Esophagus muscularis mucosa (tissue), 4 donors: Measurements from ENCODE around the gene ASTN2. TPM values are rescaled to one million over a fixed set of nuclear protein-coding genes. Genes with fewer than 3 reads are reported as not detected.

Experiments used
- DNase-seq: peaks from one replicate; pipeline ENCODE4 v3.0.0-alpha.2; 2017; ENCODE audit errors: extremely low spot score
- H3K27ac ChIP-seq, 4 donors: fragments of 200-600 bp; sonication (generic); replicated peaks in 1 of 4; 1 replicate in 3 of 4; 2 replicates in 1 of 4; pipeline ENCODE4 v1.5.1; 2016 to 2019; ENCODE audit warnings: mild to moderate bottlenecking in 1 of 4
- H3K27me3 ChIP-seq, 4 donors: fragments of 200-600 bp; sonication (generic); one replicate each; pipeline versions ENCODE4 v1.5.1 to v1.6.0; 2016 to 2019
- H3K36me3 ChIP-seq, 4 donors: fragments of 200-600 bp; sonication (generic); one replicate each; pipeline ENCODE4 v1.5.1; 2016 to 2019
- H3K4me1 ChIP-seq, 4 donors: fragments of 200-600 bp; sonication (generic); one replicate each; pipeline ENCODE4 v1.5.1; 2016 to 2019
- H3K4me3 ChIP-seq, 4 donors: fragments of 200-600 bp; sonication (generic); 1 replicate in 2 of 4; 2 replicates in 2 of 4; pipeline ENCODE4 v1.5.1; 2016 to 2019; ENCODE audit warnings: mild to moderate bottlenecking in 4 of 4, moderate library complexity in 1 of 4
- H3K9me3 ChIP-seq, 4 donors: fragments of 200-600 bp; sonication (generic); 1 replicate in 3 of 4; 2 replicates in 1 of 4; pipeline ENCODE4 v1.5.1; 2016 to 2019
- CTCF ChIP-seq, 3 experiments: fragments of 200-600 bp in 2 of 3; fragments of 450-650 bp in 1 of 3; sonication (generic) in 2 of 3; IDR thresholded peaks; one replicate each; pipeline ENCODE4 v1.5.1; 2017 to 2019; ENCODE audit warnings: antibody characterized with exemption in 3 of 3, mild to moderate bottlenecking in 2 of 3, moderate library complexity in 1 of 3
- EP300 ChIP-seq: sonication (generic); formaldehyde crosslinking; IDR thresholded peaks from one replicate; pipeline ENCODE4 v1.6.1; 2017; ENCODE audit warnings: antibody characterized with exemption
- POLR2A ChIP-seq: fragments of 450-650 bp; IDR thresholded peaks from one replicate; pipeline ENCODE4 v1.6.1; 2017; ENCODE audit warnings: antibody characterized with exemption, moderate library complexity, mild to moderate bottlenecking, low read depth
- POLR2AphosphoS5 ChIP-seq, 2 donors: sonication (generic); formaldehyde crosslinking; IDR thresholded peaks; one replicate each; pipeline ENCODE4 v1.6.1; 2017; ENCODE audit warnings: antibody characterized with exemption in 2 of 2
- WGBS: methylation state at CpG from one replicate; pipeline ENCODE4 v1.1.5; 2018; 5-methylcytosine and 5-hydroxymethylcytosine counted together
- intact Hi-C: fragments of 100-400 bp; cut with DNase I; formaldehyde crosslinking; loops from one replicate; pipeline ENCODE4 v1.15.1; 2023
- total RNA-seq, 4 donors: library from RNA; depleted of rRNA; stranded (reverse); fragments of >200 nt; gene quantifications; one replicate each; pipeline versions ENCODE4 v1.1.0 to v1.2.1, GENCODE V29; 2016

The ASTN2 gene
- total RNA-seq, 4 donors from 2014 or later, result 4.2 to 6.9 (median 5.5) TPM

DNA sequence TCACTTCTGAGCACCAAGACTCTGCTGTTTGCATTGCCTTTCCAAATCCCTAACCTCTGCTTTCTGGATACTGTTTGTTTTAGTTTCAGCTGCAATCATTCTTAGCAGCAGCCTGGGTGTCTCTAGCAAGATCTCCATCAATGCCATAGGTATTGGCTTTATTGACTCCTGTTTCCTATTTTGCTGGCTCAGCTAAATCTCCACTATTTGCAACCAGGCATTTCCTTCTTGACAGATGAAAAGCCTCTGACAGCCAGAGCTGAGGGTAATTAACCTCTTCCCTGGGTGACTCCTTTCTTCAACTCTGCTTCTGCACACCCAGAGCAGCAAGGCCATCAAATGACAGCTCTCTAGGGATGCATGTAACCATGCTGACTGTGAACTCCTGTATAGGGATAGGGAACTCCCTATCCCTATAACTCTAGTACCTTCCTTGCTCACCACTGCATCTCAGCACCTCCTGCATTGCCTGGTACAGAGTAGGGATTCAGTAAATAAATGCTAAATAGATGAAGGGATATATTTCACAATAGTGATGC is 434.2 kb downstream of the ASTN2 start:
- H3K36me3 ChIP-seq, result no peaks in the 10 kb centered on the region
- H3K4me1 ChIP-seq, result no peaks in the 10 kb centered on the region
- H3K9me3 ChIP-seq, result no peaks in the 10 kb centered on the region
- no peak overlapping the region for H3K4me3 ChIP-seq
- no peaks in the 10 kb centered on the region for H3K27me3 ChIP-seq
- intact Hi-C loops, result no loop called here
- H3K27ac ChIP-seq, result no peak overlapping the region
- TF ChIP-seq CTCF (IDR thresholded peaks at IDR 0.05) (no peak), POLR2A (no peak), EP300 (no peak), POLR2AphosphoS5 (IDR thresholded peaks at IDR 0.05) (no peak)
- no peak for DNase-seq

DNA sequence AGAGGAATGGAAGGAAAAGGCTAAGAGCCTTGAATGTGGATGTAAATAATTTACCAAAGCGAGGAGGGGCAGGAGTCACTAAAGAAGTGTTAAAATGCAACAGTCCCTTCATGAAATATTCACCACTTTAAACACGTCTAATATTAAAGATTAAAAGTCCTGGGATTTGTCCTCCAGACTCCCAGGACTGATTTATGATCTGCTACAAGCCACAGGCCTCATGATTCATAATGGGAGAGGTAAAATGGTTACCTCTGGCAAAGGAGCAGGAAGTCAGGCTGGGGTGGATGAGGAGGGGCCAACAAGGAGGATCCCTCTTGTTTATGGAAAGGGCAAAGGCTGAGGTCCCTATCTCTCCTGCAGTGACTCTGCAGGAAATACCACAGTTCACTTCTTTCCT is 435.4 kb downstream of the ASTN2 start:
- no peaks in the 10 kb centered on the region for H3K9me3 ChIP-seq
- H3K36me3 ChIP-seq, result no peaks in the 10 kb centered on the region
- intact Hi-C loops, result no loop called here
- TF ChIP-seq EP300 (no peak), POLR2AphosphoS5 (IDR thresholded peaks at IDR 0.05) (no peak), POLR2A (no peak), CTCF (IDR thresholded peaks at IDR 0.05) (no peak)
- no peak overlapping the region for H3K27ac ChIP-seq
- peak; percentile 53 for DNase-seq
- H3K27me3 ChIP-seq, result no peaks in the 10 kb centered on the region
- no peaks in the 10 kb centered on the region for H3K4me1 ChIP-seq
- no peak overlapping the region for H3K4me3 ChIP-seq
- 41% methylated on average over 2 of the region's 2 CpGs for WGBS

GRCh38 chr9:116978155-116978554 is 436.7 kb downstream of the ASTN2 start:
- H3K4me1 ChIP-seq, result no peaks in the 10 kb centered on the region
- WGBS, result 73% methylated on average over 2 of the region's 2 CpGs
- peak; percentile 14 for DNase-seq
- intact Hi-C loops, result no loop called here
- H3K27me3 ChIP-seq, result no peaks in the 10 kb centered on the region
- TF ChIP-seq POLR2A (no peak), EP300 (no peak), POLR2AphosphoS5 (IDR thresholded peaks at IDR 0.05) (no peak), CTCF (IDR thresholded peaks at IDR 0.05) (no peak)
- H3K4me3 ChIP-seq, result no peak overlapping the region
- no peak overlapping the region for H3K27ac ChIP-seq
- H3K36me3 ChIP-seq, result no peaks in the 10 kb centered on the region
- H3K9me3 ChIP-seq, result no peaks in the 10 kb centered on the region

DNA sequence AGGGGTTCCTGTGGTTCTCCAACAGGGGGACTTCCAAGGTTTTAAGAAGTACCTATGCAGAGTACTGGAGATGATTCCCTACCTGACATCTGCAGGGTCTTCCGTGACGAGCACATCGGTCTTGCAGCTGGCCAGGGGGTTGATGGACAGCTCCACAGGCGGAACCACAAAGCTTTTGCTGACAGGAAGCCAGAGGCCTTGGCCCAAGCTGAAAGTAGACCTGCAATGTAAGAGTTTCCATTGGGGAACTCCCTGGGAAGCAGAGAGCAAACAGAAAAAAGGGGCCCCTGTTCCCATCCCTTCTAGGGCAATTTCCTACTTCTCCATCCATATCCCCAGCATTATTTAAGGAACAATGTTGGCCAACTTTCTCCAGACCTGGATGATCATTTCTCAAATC is 439.7 kb downstream of the ASTN2 start:
- TF ChIP-seq POLR2A, result no peak
- TF ChIP-seq EP300, result no peak
- no peak for TF ChIP-seq CTCF (IDR thresholded peaks at IDR 0.05)
- TF ChIP-seq POLR2AphosphoS5 (IDR thresholded peaks at IDR 0.05), result no peak
- WGBS, result 65% methylated on average over 4 of the region's 4 CpGs
- no peaks in the 10 kb centered on the region for H3K36me3 ChIP-seq
- no peaks in the 10 kb centered on the region for H3K27me3 ChIP-seq
- H3K9me3 ChIP-seq, result no peaks in the 10 kb centered on the region
- H3K4me1 ChIP-seq, result no peaks in the 10 kb centered on the region
- no peak overlapping the region for H3K4me3 ChIP-seq
- H3K27ac ChIP-seq, result no peak overlapping the region
- DNase-seq, result no peak
- intact Hi-C loops, result no loop called here

- no peaks in the 10 kb centered on the region for H3K36me3 ChIP-seq
- H3K4me3 ChIP-seq, result no peak overlapping the region
- no peak overlapping the region for H3K27ac ChIP-seq
- TF ChIP-seq POLR2AphosphoS5 (IDR thresholded peaks at IDR 0.05) (no peak), CTCF (IDR thresholded peaks at IDR 0.05) (no peak), POLR2A (no peak), EP300 (no peak)
- H3K4me1 ChIP-seq, result no peaks in the 10 kb centered on the region
- intact Hi-C loops, result no loop called here
- H3K27me3 ChIP-seq, result peaks cover 0 to 9% (median 0%) of the 10 kb centered on the region in 4 donors
- H3K9me3 ChIP-seq, result no peaks in the 10 kb centered on the region
- DNase-seq, result no peak
Measured at GRCh38 chr9:116966199-116966598, 448.7 kb downstream of the ASTN2 start.
